B cell (primary cell): ENCODE results near the gene SHLD3. TPM values are rescaled to one million over a fixed set of nuclear protein-coding genes. Genes with fewer than 3 reads are reported as not detected.

Experiments used
- polyA plus RNA-seq: library from polyadenylated mRNA; depleted of rRNA; stranded (reverse); fragments of >200 nt; gene quantifications from 2 replicates; pipeline ENCODE4 v1.2.3, GENCODE V29; 2012
- small RNA-seq: library from RNA; depleted of rRNA; stranded (forward); fragments of <200 nt; gene quantifications from one replicate; pipeline ENCODE3, GENCODE V24; 2012; ENCODE audit warnings: low replicate concordance, low read depth; ENCODE audit not compliant: insufficient read length
- total RNA-seq, 2 donors: library from RNA; stranded (reverse); fragments of 120-200 nt in 1 of 2; gene quantifications; 1 replicate in 1 of 2; 2 replicates in 1 of 2; pipeline versions ENCODE4 v1.2.3 to v1.2.4, GENCODE V29; 2013 to 2022

SHLD3 gene
- total and polyA plus RNA-seq, 2 donors (not counting 1 experiment from before 2014, with no cell fraction given) = 3.7 to 6.7 TPM

Small RNA genes within 50 kb of the gene (small RNA-seq; reads per million reads assigned to genes)
- gene RNU6-540P = not detected

Other genes starting within 250 kb of the SHLD3 start
- gene ADAMTS6, start 143.1 kb upstream of the SHLD3 start, total RNA-seq = 11.9 and 12.3 TPM in 2 replicates
- 3.6 and 4.1 TPM in 2 replicates for gene ADAMTS6, start 143.1 kb upstream of the SHLD3 start, polyA plus RNA-seq
- gene CENPK, start 61.9 kb upstream of the SHLD3 start, total RNA-seq = 18.4 and 21.0 TPM in 2 replicates
- 2.6 and 6.4 TPM in 2 replicates for gene CENPK, start 61.9 kb upstream of the SHLD3 start, polyA plus RNA-seq
- gene PPWD1, start 61.7 kb upstream of the SHLD3 start, total RNA-seq = 89.4 and 91.0 TPM in 2 replicates
- 17.7 and 34.5 TPM in 2 replicates for gene PPWD1, start 61.7 kb upstream of the SHLD3 start, polyA plus RNA-seq
- 21.0 and 26.1 TPM in 2 replicates for gene TRIM23, start 694 bp upstream of the SHLD3 start, total RNA-seq
- gene TRIM23, start 694 bp upstream of the SHLD3 start, polyA plus RNA-seq = 3.1 and 5.8 TPM in 2 replicates
- 18.8 and 24.4 TPM in 2 replicates for gene TRAPPC13, start within 50 bp of the SHLD3 start, total RNA-seq
- gene TRAPPC13, start within 50 bp of the SHLD3 start, polyA plus RNA-seq = 10.6 and 14.0 TPM in 2 replicates
- 5.5 and 7.3 TPM in 2 replicates for gene SGTB, start 97.1 kb downstream of the SHLD3 start, total RNA-seq
- 1.8 and 2.7 TPM in 2 replicates for gene SGTB, start 97.1 kb downstream of the SHLD3 start, polyA plus RNA-seq
- 6.8 and 8.4 TPM in 2 replicates for gene NLN, start 97.2 kb downstream of the SHLD3 start, total RNA-seq
- gene NLN, start 97.2 kb downstream of the SHLD3 start, polyA plus RNA-seq = 1.1 and 1.7 TPM in 2 replicates